Mesendoderm (in vitro differentiated cells): ENCODE measurements around the gene CYFIP2.

Source experiments
- DNase-seq: peaks from one replicate; pipeline ENCODE4 v3.0.0; 2013
- H2AK5ac ChIP-seq: 2 replicates; pipeline ENCODE4 v1.6.1; 2013; ENCODE audit warnings: low read length, inconsistent platforms
- H2BK120ac ChIP-seq: 2 replicates; pipeline ENCODE4 v1.6.1; 2013; ENCODE audit warnings: low read depth, mild to moderate bottlenecking, low read length, moderate library complexity, mixed read lengths
- H2BK15ac ChIP-seq: replicated peaks from 2 replicates; pipeline ENCODE4 v1.6.1; 2013; ENCODE audit warnings: low read depth, mild to moderate bottlenecking, moderate library complexity
- H2BK5ac ChIP-seq: 2 replicates; pipeline ENCODE4 v1.6.1; 2013; ENCODE audit warnings: low read length, inconsistent platforms
- H3K18ac ChIP-seq: 2 replicates; pipeline ENCODE4 v1.6.1; 2013; ENCODE audit warnings: mild to moderate bottlenecking, low read length, mixed read lengths
- H3K23ac ChIP-seq: one replicate; pipeline ENCODE4 v1.6.1; 2013; ENCODE audit warnings: low read length
- H3K27ac ChIP-seq: 2 replicates; pipeline ENCODE4 v1.5.1; 2013; ENCODE audit warnings: low read depth, mild to moderate bottlenecking, inconsistent platforms, low read length, moderate library complexity
- H3K27me3 ChIP-seq: 2 replicates; pipeline ENCODE4 v1.6.1; 2013; ENCODE audit warnings: low read length, control low read depth, mild to moderate bottlenecking, inconsistent platforms; ENCODE audit not compliant: insufficient read depth, poor library complexity
- H3K36me3 ChIP-seq: 2 replicates; pipeline ENCODE4 v1.6.1; 2013; ENCODE audit warnings: low read length, inconsistent platforms; ENCODE audit not compliant: control insufficient read depth, insufficient read depth
- H3K4ac ChIP-seq: one replicate; pipeline ENCODE4 v1.6.1; 2013; ENCODE audit warnings: low read depth, mild to moderate bottlenecking, low read length, moderate library complexity
- H3K4me1 ChIP-seq: 2 replicates; pipeline ENCODE4 v1.6.1; 2013; ENCODE audit warnings: low read depth, low read length, inconsistent platforms; ENCODE audit not compliant: control insufficient read depth
- H3K4me2 ChIP-seq: 2 replicates; pipeline ENCODE4 v1.6.1; 2013; ENCODE audit warnings: low read length
- H3K4me3 ChIP-seq: 2 replicates; pipeline ENCODE4 v1.5.1; 2013; ENCODE audit warnings: mild to moderate bottlenecking, low read length
- H3K56ac ChIP-seq: one replicate; pipeline ENCODE4 v1.6.1; 2013; ENCODE audit warnings: low read length
- H3K79me1 ChIP-seq: 2 replicates; pipeline ENCODE4 v1.6.1; 2013; ENCODE audit warnings: low read length, inconsistent platforms
- H3K79me2 ChIP-seq: 2 replicates; pipeline ENCODE4 v1.6.1; 2013; ENCODE audit warnings: mild to moderate bottlenecking, low read length; ENCODE audit not compliant: control insufficient read depth, insufficient read depth
- H3K9ac ChIP-seq: 2 replicates; pipeline ENCODE4 v1.6.1; 2013; ENCODE audit warnings: low read length, inconsistent platforms
- H4K5ac ChIP-seq: one replicate; pipeline ENCODE4 v1.6.1; 2013; ENCODE audit warnings: low read length
- H4K8ac ChIP-seq: one replicate; pipeline ENCODE4 v1.6.1; 2013; ENCODE audit warnings: low read depth, mild to moderate bottlenecking, control low read depth, low read length, moderate library complexity
- WGBS: extraction: QIAGEN DNeasy Blood & Tissue Kit; methylation state at CpG from one replicate; pipeline ENCODE4 v1.1.7; 2013; ENCODE audit warnings: low lambda C conversion rate, missing lambda C conversion rate; ENCODE audit not compliant: insufficient coverage; ENCODE audit errors: extremely low coverage; 5-methylcytosine and 5-hydroxymethylcytosine counted together

CYFIP2 gene

GRCh38 chr5:157248821-157249470 is 17.0 kb upstream of the CYFIP2 start:
- no CpG with 5 or more reads among the region's 11 CpGs for WGBS
- no peak overlapping the region for H2BK15ac ChIP-seq
- H4K5ac ChIP-seq: no peak overlapping the region
- no peak overlapping the region for H3K4ac ChIP-seq
- H4K8ac ChIP-seq: no peak overlapping the region
- no peak overlapping the region for H3K18ac ChIP-seq
- no peak overlapping the region for H2BK120ac ChIP-seq
- H2AK5ac ChIP-seq: no peak overlapping the region
- H3K4me3 ChIP-seq: no peak overlapping the region
- no peaks in the 10 kb centered on the region for H3K79me1 ChIP-seq
- no peak overlapping the region for H2BK5ac ChIP-seq
- no peak overlapping the region for H3K4me2 ChIP-seq
- no peaks in the 10 kb centered on the region for H3K36me3 ChIP-seq
- no peaks in the 10 kb centered on the region for H3K27me3 ChIP-seq
- no peak overlapping the region for H3K56ac ChIP-seq
- H3K27ac ChIP-seq: no peak overlapping the region
- H3K79me2 ChIP-seq: no peaks in the 10 kb centered on the region
- no peak overlapping the region for H3K23ac ChIP-seq
- no peak overlapping the region for H3K9ac ChIP-seq
- DNase-seq: no peak
- H3K4me1 ChIP-seq: peaks cover 2% of the 10 kb centered on the region

GRCh38 chr5:157252711-157253465 is 13.0 kb upstream of the CYFIP2 start:
- no peak overlapping the region for H3K27ac ChIP-seq
- no CpG with 5 or more reads among the region's 4 CpGs for WGBS

GRCh38 chr5:157253547-157253946 is 12.4 kb upstream of the CYFIP2 start:
- Histone ChIP-seq H3K79me2 (no peaks in the 10 kb centered on the region), H4K5ac (no peak overlapping the region), H3K4me3 (no peak overlapping the region), H3K27ac (no peak overlapping the region), H2AK5ac (no peak overlapping the region), H3K4me1 (no peaks in the 10 kb centered on the region), H2BK15ac (no peak overlapping the region), H3K79me1 (no peaks in the 10 kb centered on the region), H3K9ac (no peak overlapping the region), H4K8ac (no peak overlapping the region), H3K36me3 (no peaks in the 10 kb centered on the region), H3K18ac (no peak overlapping the region), H3K23ac (no peak overlapping the region), H3K4ac (no peak overlapping the region), H3K56ac (no peak overlapping the region), H3K4me2 (no peak overlapping the region), H2BK5ac (no peak overlapping the region), H3K27me3 (no peaks in the 10 kb centered on the region), H2BK120ac (no peak overlapping the region)
- WGBS: no CpG with 5 or more reads among the region's 2 CpGs
- peak; percentile 58 for DNase-seq

More at GRCh38 chr5:157252711-157253465, 13.0 kb upstream of the CYFIP2 start:
- H3K79me1 ChIP-seq: no peaks in the 10 kb centered on the region
- no peak overlapping the region for H2BK120ac ChIP-seq
- H4K8ac ChIP-seq: no peak overlapping the region
- no peak overlapping the region for H2BK5ac ChIP-seq
- no peaks in the 10 kb centered on the region for H3K79me2 ChIP-seq
- H3K4me3 ChIP-seq: no peak overlapping the region
- H3K4ac ChIP-seq: no peak overlapping the region
- H3K9ac ChIP-seq: no peak overlapping the region
- H3K4me2 ChIP-seq: no peak overlapping the region
- no peaks in the 10 kb centered on the region for H3K4me1 ChIP-seq
- no peak overlapping the region for H2BK15ac ChIP-seq
- no peak overlapping the region for H3K18ac ChIP-seq
- no peaks in the 10 kb centered on the region for H3K36me3 ChIP-seq
- no peak overlapping the region for H3K56ac ChIP-seq
- no peak overlapping the region for H2AK5ac ChIP-seq
- no peak overlapping the region for H3K23ac ChIP-seq
- DNase-seq: no peak
- H4K5ac ChIP-seq: no peak overlapping the region
- no peaks in the 10 kb centered on the region for H3K27me3 ChIP-seq

- no peak overlapping the region for H3K18ac ChIP-seq
- no peak overlapping the region for H2BK15ac ChIP-seq
These were observed 7.5 kb upstream of the CYFIP2 start for GRCh38 chr5:157258450-157258849.

GRCh38 chr5:157259699-157260098 is 6.2 kb upstream of the CYFIP2 start:
- Histone ChIP-seq H3K27me3 (no peaks in the 10 kb centered on the region), H2AK5ac (no peak overlapping the region), H2BK15ac (no peak overlapping the region), H3K4me2 (no peak overlapping the region), H2BK120ac (no peak overlapping the region), H3K79me1 (no peaks in the 10 kb centered on the region), H4K5ac (no peak overlapping the region), H3K79me2 (no peaks in the 10 kb centered on the region), H3K27ac (no peak overlapping the region), H3K23ac (no peak overlapping the region), H3K4ac (no peak overlapping the region), H3K4me1 (no peaks in the 10 kb centered on the region), H4K8ac (no peak overlapping the region), H3K18ac (no peak overlapping the region), H3K4me3 (no peak overlapping the region), H3K9ac (no peak overlapping the region), H3K36me3 (no peaks in the 10 kb centered on the region), H3K56ac (no peak overlapping the region), H2BK5ac (no peak overlapping the region)
- no peak for DNase-seq
- no CpG with 5 or more reads among the region's 4 CpGs for WGBS

More at GRCh38 chr5:157258450-157258849, 7.5 kb upstream of the CYFIP2 start:
- H3K27ac ChIP-seq: no peak overlapping the region
- H3K9ac ChIP-seq: no peak overlapping the region
- H2BK120ac ChIP-seq: no peak overlapping the region
- H3K79me2 ChIP-seq: no peaks in the 10 kb centered on the region
- H3K4ac ChIP-seq: no peak overlapping the region
- H4K5ac ChIP-seq: no peak overlapping the region
- no peak overlapping the region for H3K56ac ChIP-seq
- H3K23ac ChIP-seq: no peak overlapping the region
- no CpG with 5 or more reads among the region's 6 CpGs for WGBS
- no peak overlapping the region for H2AK5ac ChIP-seq
- H3K27me3 ChIP-seq: no peaks in the 10 kb centered on the region
- no peak overlapping the region for H3K4me2 ChIP-seq
- H4K8ac ChIP-seq: no peak overlapping the region
- H3K79me1 ChIP-seq: no peaks in the 10 kb centered on the region
- no peaks in the 10 kb centered on the region for H3K4me1 ChIP-seq
- DNase-seq: no peak
- no peak overlapping the region for H3K4me3 ChIP-seq
- H2BK5ac ChIP-seq: no peak overlapping the region
- H3K36me3 ChIP-seq: no peaks in the 10 kb centered on the region
